HCT116 (cell line): ENCODE data around the gene HEXD. TPM values are rescaled to one million over a fixed set of nuclear protein-coding genes. Genes with fewer than 3 reads are reported as not detected.
A peak's percentile ranks its signal among the peaks of the same experiment; 100 is the strongest.

Experiments
- ATAC-seq: fragments of 200-7000 bp; cut with Tn5 transposase; 2 replicates; pipeline ENCODE4 v1.9.1; 2020; ENCODE audit warnings: mild to moderate bottlenecking, moderate library complexity
- BruUV-seq: library from RNA; stranded (reverse); fragments of 400-500 nt; replicated peaks from 2 replicates; lab custom pipeline; 2021; lab: Mats Ljungman, UMichigan
- CTCF ChIA-PET: fragments of 300-600 bp; sonication (Branson Sonifier 250); formaldehyde crosslinking; loops from one replicate; lab custom pipeline; 2021; ENCODE audit warnings: antibody characterized with exemption; lab: Charles Lee
- POLR2A ChIA-PET: fragments of 300-600, 350-600 bp; sonication (Branson Sonifier 250); formaldehyde crosslinking; loops from one replicate; lab custom pipeline; 2021; ENCODE audit warnings: antibody characterized with exemption; lab: Charles Lee
- RAD21 ChIA-PET, 2 experiments: fragments of 300-600 bp; sonication (Branson Sonifier 250); formaldehyde crosslinking; loops; one replicate each; lab custom pipeline; 2023; ENCODE audit warnings: low total read pairs in 2 of 2; ENCODE audit not compliant: uncharacterized antibody in 2 of 2, unreplicated experiment in 2 of 2, low non-redundant PET in 1 of 2; lab: Charles Lee
- DNase-seq: peaks from one replicate; pipeline ENCODE4 v3.0.0-alpha.2; 2010; ENCODE audit warnings: low read depth, low spot score
- H2AFZ ChIP-seq: fragments of 200-600 bp; shearing (Covaris generic), sonication (generic); 2 replicates; pipeline ENCODE4 v1.6.1; 2017; ENCODE audit warnings: low read depth, mixed run types, mixed read lengths, antibody characterized with exemption, low read length; ENCODE audit not compliant: poor library complexity, severe bottlenecking
- H3K27ac ChIP-seq: 2 replicates; pipeline ENCODE4 v1.5.1; 2012; ENCODE audit warnings: low read depth, low read length
- H3K27me3 ChIP-seq: fragments of 200-600 bp; sonication (generic); 2 replicates; pipeline ENCODE4 v1.6.1; 2016; ENCODE audit warnings: mixed run types, low read length, mixed read lengths; ENCODE audit not compliant: insufficient read depth
- H3K36me3 ChIP-seq, 2 experiments: fragments of 200-500 bp in 1 of 2; fragments of 200-600 bp in 1 of 2; sonication (Bioruptor generic) in 1 of 2; sonication (generic) in 1 of 2; 2 replicates each; pipeline versions ENCODE4 v1.5.1 to v1.6.1; 2014 to 2016; ENCODE audit warnings: low read length in 2 of 2, inconsistent platforms in 1 of 2, mixed read lengths in 1 of 2, mixed run types in 1 of 2; ENCODE audit not compliant: insufficient read depth in 2 of 2, control insufficient read depth in 1 of 2
- H3K4me1 ChIP-seq, 2 experiments: fragments of 200-600 bp in 1 of 2; sonication (generic) in 1 of 2; 2 replicates each; pipeline versions ENCODE4 v1.5.1 to v1.6.1; 2012 to 2017; ENCODE audit warnings: low read length in 2 of 2, inconsistent platforms in 1 of 2, mild to moderate bottlenecking in 1 of 2, mixed read lengths in 1 of 2, mixed run types in 1 of 2, moderate library complexity in 1 of 2; ENCODE audit not compliant: insufficient read depth in 2 of 2, control insufficient read depth in 1 of 2
- H3K4me2 ChIP-seq: fragments of 200-600 bp; sonication (generic); 2 replicates; pipeline ENCODE4 v1.6.1; 2017; ENCODE audit warnings: mixed run types, low read length, mixed read lengths
- H3K4me3 ChIP-seq, 2 experiments: fragments of 200-600 bp in 1 of 2; sonication (generic) in 1 of 2; replicated peaks in 1 of 2; 2 replicates each; pipeline ENCODE4 v1.5.1; 2011 to 2016; ENCODE audit warnings: low read length in 2 of 2, control low read depth in 1 of 2, low read depth in 1 of 2, mild to moderate bottlenecking in 1 of 2, mixed read lengths in 1 of 2, mixed run types in 1 of 2
- H3K79me2 ChIP-seq: fragments of 200-600 bp; sonication (generic); 2 replicates; pipeline ENCODE4 v1.6.1; 2017; ENCODE audit warnings: mild to moderate bottlenecking, mixed run types, low read length, moderate library complexity, mixed read lengths; ENCODE audit not compliant: insufficient read depth
- H3K9ac ChIP-seq: fragments of 200-600 bp; sonication (generic); 2 replicates; pipeline ENCODE4 v1.6.1; 2016; ENCODE audit warnings: low read length, mixed read lengths
- H3K9me2 ChIP-seq: fragments of 200-600 bp; sonication (generic), shearing (Covaris generic); 2 replicates; pipeline ENCODE4 v1.6.1; 2017; ENCODE audit warnings: mixed run types, mild to moderate bottlenecking, moderate library complexity; ENCODE audit not compliant: insufficient read depth
- H3K9me3 ChIP-seq, 2 experiments: fragments of 200-500 bp in 1 of 2; fragments of 200-600 bp in 1 of 2; sonication (Bioruptor generic) in 1 of 2; sonication (generic) in 1 of 2; 2 replicates each; pipeline ENCODE4 v1.6.1; 2014 to 2017; ENCODE audit warnings: low read length in 2 of 2, mixed read lengths in 2 of 2, inconsistent platforms in 1 of 2, low read depth in 1 of 2, mild to moderate bottlenecking in 1 of 2, mixed run types in 1 of 2, moderate library complexity in 1 of 2; ENCODE audit not compliant: control insufficient read depth in 1 of 2, insufficient read depth in 1 of 2
- H4K20me1 ChIP-seq: fragments of 200-600 bp; sonication (generic), shearing (Covaris generic); 2 replicates; pipeline ENCODE4 v1.6.1; 2017; ENCODE audit warnings: mixed run types, mild to moderate bottlenecking, moderate library complexity; ENCODE audit not compliant: insufficient read depth
- CBX3 ChIP-seq: IDR thresholded peaks from 2 replicates; pipeline ENCODE4 v1.6.1; 2012; ENCODE audit warnings: low read depth
- CEBPB ChIP-seq: IDR thresholded peaks from 2 replicates; pipeline ENCODE4 v1.6.1; 2012; ENCODE audit warnings: low read depth
- CTCF ChIP-seq, 3 experiments: fragments of 200-600 bp in 1 of 3; sonication (generic) in 1 of 3; IDR thresholded peaks in 2 of 3; conservative IDR thresholded peaks in 1 of 3; 2 replicates each; pipeline ENCODE4 v1.5.1; 2012 to 2017; ENCODE audit warnings: low read depth in 2 of 3, low read length in 2 of 3, antibody characterized with exemption in 1 of 3, borderline replicate concordance in 1 of 3, control low read depth in 1 of 3, mild to moderate bottlenecking in 1 of 3, mixed read lengths in 1 of 3, mixed run types in 1 of 3, moderate library complexity in 1 of 3; ENCODE audit not compliant: insufficient read depth in 1 of 3
- EGR1 ChIP-seq: IDR thresholded peaks from 2 replicates; pipeline ENCODE4 v1.6.1; 2012; ENCODE audit warnings: low read depth
- ELF1 ChIP-seq: IDR thresholded peaks from 2 replicates; pipeline ENCODE4 v1.6.1; 2012; ENCODE audit warnings: low read depth, borderline replicate concordance
- EZH2 ChIP-seq: fragments of 200-600 bp; sonication (generic); IDR thresholded peaks from 2 replicates; pipeline ENCODE4 v1.6.1; 2017; ENCODE audit warnings: antibody characterized with exemption, mixed run types
- EZH2phosphoT487 ChIP-seq: fragments of 200-600 bp; IDR thresholded peaks from 2 replicates; pipeline ENCODE4 v1.6.1; 2018; ENCODE audit warnings: antibody characterized with exemption, borderline replicate concordance
- JUND ChIP-seq: IDR thresholded peaks from 2 replicates; pipeline ENCODE4 v1.6.1; 2012
- MAX ChIP-seq: IDR thresholded peaks from 2 replicates; pipeline ENCODE4 v1.6.1; 2012
- POLR2AphosphoS5 ChIP-seq: IDR thresholded peaks from 2 replicates; pipeline ENCODE4 v1.6.1; 2011; ENCODE audit warnings: mild to moderate bottlenecking, low read depth, low read length, moderate library complexity
- RAD21 ChIP-seq: IDR thresholded peaks from 2 replicates; pipeline ENCODE4 v1.6.1; 2012; ENCODE audit warnings: low read depth, mild to moderate bottlenecking
- SRF ChIP-seq: IDR thresholded peaks from 2 replicates; pipeline ENCODE4 v1.6.1; 2012; ENCODE audit warnings: low read depth
- TCF7L2 ChIP-seq: IDR thresholded peaks from 2 replicates; pipeline ENCODE4 v1.7.0; 2011; ENCODE audit warnings: borderline replicate concordance, inconsistent platforms; ENCODE audit not compliant: insufficient read depth, insufficient read length; ENCODE audit errors: extremely low read depth
- YY1 ChIP-seq: IDR thresholded peaks from 2 replicates; pipeline ENCODE4 v1.6.1; 2011; ENCODE audit warnings: low read length, low read depth, moderate library complexity, mild to moderate bottlenecking; ENCODE audit not compliant: insufficient replicate concordance; ENCODE audit errors: extremely low read depth
- ZNF274 ChIP-seq: fragments of 200-500 bp; sonication (Bioruptor generic); IDR thresholded peaks from 2 replicates; pipeline ENCODE4 v1.6.1; 2014; ENCODE audit warnings: mild to moderate bottlenecking, low read depth, low read length, inconsistent platforms
- intact Hi-C: fragments of 100-400 bp; cut with micrococcal nuclease; formaldehyde crosslinking; loops from 2 replicates; pipeline ENCODE4 v1.10.0; 2022
- total RNA-seq: library from RNA; stranded (reverse); gene quantifications from one replicate; pipeline ENCODE4 v1.2.1, GENCODE V29; 2021; ENCODE audit not compliant: unreplicated experiment

Gene HEXD
- total RNA-seq, 1 experiment from 2014 or later: 45.2 TPM

GRCh38 chr17:82384051-82384729 is 34.0 kb upstream of the HEXD start:
- DNase-seq (no peak), ATAC-seq (no peak)
- Histone ChIP-seq H4K20me1 (no peaks in the 10 kb centered on the region), H3K27ac (peak overlapping the region; percentile 43; the same call in 1 of the 2 replicates), H3K4me1 (peaks cover 15 to 30% of the 10 kb centered on the region in 2 experiments), H3K9me3 (no peaks in the 10 kb centered on the region), H3K4me3 (peak overlapping the region in 1 of 2 experiments; percentile 36; a peak in 3 of 4 replicates), H3K9ac (no peak overlapping the region), H3K27me3 (no peaks in the 10 kb centered on the region), H3K9me2 (no peaks in the 10 kb centered on the region), H2AFZ (no peak overlapping the region), H3K4me2 (peak overlapping the region; percentile 60), H3K79me2 (no peaks in the 10 kb centered on the region), H3K36me3 (no peaks in the 10 kb centered on the region)
- no TSS peak for BruUV-seq
- ChIA-PET RAD21 (no interaction called here), POLR2A (no interaction called here), CTCF (interaction anchor here (1.3 kb wide), 1 partner anchor 34 kb away, joined by 3 read pairs; no protein-coding TSS in a partner anchor)
- intact Hi-C loops: no loop called here
- TF ChIP-seq CEBPB (no peak), MAX (no peak), YY1 (no peak), POLR2AphosphoS5 (no peak), CTCF (IDR thresholded peaks at IDR 0.05 in 2 of 3, conservative IDR thresholded peaks at IDR 0.05 in 1 of 3; ENCODE audit: borderline replicate concordance in 1 of 3, insufficient read depth in 1 of 3, low read depth in 2 of 3, low read length in 2 of 3) (no peak), ZNF274 (no peak), JUND (no peak), EZH2 (no peak), CBX3 (no peak), SRF (no peak), RAD21 (no peak), EGR1 (no peak), EZH2phosphoT487 (no peak), TCF7L2 (no peak), ELF1 (no peak)
